ENCODE results near the gene PITPNC1. TPM values are rescaled to one million over a fixed set of nuclear protein-coding genes. Genes with fewer than 3 reads are reported as not detected.
"Not testable (repeated sequence)": the region's sequence is repeated elsewhere in the genome, so short reads cannot be mapped to it uniquely, and the experiment has no call there.

The PITPNC1 gene
- total RNA-seq, 1 experiment from 2014 or later, result 22.3 TPM

DNA sequence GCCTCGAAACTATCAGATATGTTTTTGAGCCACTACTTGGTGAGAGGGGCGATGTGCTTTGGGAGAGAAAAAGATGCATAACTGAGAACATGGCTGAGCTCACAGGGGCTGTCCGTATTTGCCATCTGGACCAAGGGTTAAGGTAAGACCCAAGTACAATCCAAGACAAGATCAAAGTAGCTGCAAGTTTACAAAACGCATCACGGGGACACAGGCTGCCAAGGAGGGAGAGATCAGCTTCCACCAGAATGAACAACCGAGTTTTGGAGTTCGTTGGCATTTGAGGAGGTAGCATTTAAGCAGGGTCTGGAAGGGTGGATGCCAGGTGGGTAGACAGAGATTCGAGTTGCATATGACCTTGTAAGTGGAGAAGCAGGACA lies 2.2 kb downstream of the PITPNC1 start:
- DNase-seq, result no peak
- Histone ChIP-seq H3K4me3 (ENCODE audit: insufficient read depth, low read depth, low read length) (peak overlapping the region; percentile 31), H3K36me3 (replicated peaks; ENCODE audit: control insufficient read depth, insufficient read depth, low read length) (no peaks in the 10 kb centered on the region), H3K27me3 (ENCODE audit: control insufficient read depth, insufficient read depth, low read length) (no peaks in the 10 kb centered on the region)

DNA sequence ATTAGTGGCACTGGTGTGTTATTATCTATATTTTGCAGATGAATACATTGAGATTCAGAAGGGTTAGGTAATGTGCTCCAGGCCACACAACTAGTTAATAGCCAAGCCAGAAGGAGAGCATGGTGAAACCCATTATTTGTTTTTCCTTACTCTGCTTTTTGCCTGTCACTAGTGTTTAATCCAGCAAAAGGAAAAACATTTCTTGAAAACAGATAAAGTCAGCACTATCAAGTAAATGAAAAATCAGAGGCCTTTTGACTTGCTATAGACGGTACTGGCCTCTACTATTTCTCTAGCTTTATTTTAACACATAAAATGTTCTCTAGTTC lies 4.8 kb downstream of the PITPNC1 start:
- DNase-seq, result no peak

DNA sequence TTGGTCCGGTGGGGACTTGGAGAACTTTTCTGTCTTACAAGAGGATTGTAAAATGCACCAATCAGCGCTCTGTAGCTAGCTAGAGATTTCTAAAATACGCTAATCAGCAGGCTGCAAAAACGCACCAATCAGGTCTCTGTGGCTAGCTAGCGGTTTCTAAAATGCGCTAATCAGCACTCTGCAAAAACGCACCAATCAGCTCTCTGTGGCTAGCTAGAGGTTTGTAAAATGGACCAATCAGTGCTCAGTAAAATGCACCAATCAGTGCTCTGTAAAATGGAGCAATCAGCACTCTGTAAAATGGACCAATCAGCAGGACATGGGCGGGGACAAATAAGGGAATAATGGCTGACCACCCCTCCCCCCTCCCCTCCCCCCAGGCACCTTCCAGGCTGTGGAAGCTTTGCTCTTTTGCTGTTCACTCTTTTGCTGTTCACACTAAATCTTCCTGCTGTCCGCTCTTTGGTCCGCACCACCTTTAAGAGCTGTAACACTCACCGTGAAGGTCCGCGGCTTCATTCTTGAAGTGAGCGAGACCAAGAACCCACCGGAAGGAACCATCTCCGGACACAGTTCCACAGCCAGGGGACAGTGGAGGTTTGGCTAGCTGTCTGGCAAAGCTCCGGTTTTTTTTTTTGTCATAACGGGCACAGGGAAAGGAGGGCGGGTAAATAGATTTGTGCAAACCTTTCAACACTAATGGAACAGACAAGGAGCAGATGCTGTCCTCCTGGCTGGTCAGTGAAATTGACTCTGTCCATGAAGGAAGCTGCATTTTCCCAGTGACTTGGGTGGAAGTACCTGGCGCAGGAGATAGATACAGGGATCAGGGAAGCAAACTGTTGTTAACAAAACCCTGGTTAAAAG lies 8.3 kb downstream of the PITPNC1 start:
- DNase-seq, result peak; percentile 43
- Histone ChIP-seq H3K36me3 (replicated peaks; ENCODE audit: control insufficient read depth, insufficient read depth, low read length) (no peaks in the 10 kb centered on the region; the same call in 1 of the 2 replicates), H3K4me3 (ENCODE audit: insufficient read depth, low read depth, low read length) (no peak overlapping the region), H3K27me3 (ENCODE audit: control insufficient read depth, insufficient read depth, low read length) (no peaks in the 10 kb centered on the region)

More for the DNA sequence above, 4.8 kb downstream of the PITPNC1 start:
- H3K4me3 ChIP-seq (ENCODE audit: insufficient read depth, low read depth, low read length), result no peak overlapping the region
- no peaks in the 10 kb centered on the region for H3K36me3 ChIP-seq (replicated peaks; ENCODE audit: control insufficient read depth, insufficient read depth, low read length)
- H3K27me3 ChIP-seq (ENCODE audit: control insufficient read depth, insufficient read depth, low read length), result no peaks in the 10 kb centered on the region

- no peak overlapping the region for H3K4me3 ChIP-seq (ENCODE audit: insufficient read depth, low read depth, low read length)
- H3K36me3 ChIP-seq (replicated peaks; ENCODE audit: control insufficient read depth, insufficient read depth, low read length), result no peaks in the 10 kb centered on the region; the same call in 1 of the 2 replicates
- peak; percentile 85 for DNase-seq
- H3K27me3 ChIP-seq (ENCODE audit: control insufficient read depth, insufficient read depth, low read length), result no peaks in the 10 kb centered on the region
Observed at GRCh38 chr17:67386965-67387551, 10.0 kb downstream of the PITPNC1 start.

- H3K36me3 ChIP-seq (replicated peaks; ENCODE audit: control insufficient read depth, insufficient read depth, low read length); H3K4me3 ChIP-seq (ENCODE audit: insufficient read depth, low read depth, low read length); DNase-seq; H3K27me3 ChIP-seq (ENCODE audit: control insufficient read depth, insufficient read depth, low read length): not testable (repeated sequence)
Observed at GRCh38 chr17:67388536-67388935, 11.5 kb downstream of the PITPNC1 start.

GRCh38 chr17:67388986-67389385 lies 11.9 kb downstream of the PITPNC1 start:
- no peaks in the 10 kb centered on the region for H3K27me3 ChIP-seq (ENCODE audit: control insufficient read depth, insufficient read depth, low read length)
- H3K4me3 ChIP-seq (ENCODE audit: insufficient read depth, low read depth, low read length), result no peak overlapping the region
- H3K36me3 ChIP-seq (replicated peaks; ENCODE audit: control insufficient read depth, insufficient read depth, low read length), result no peaks in the 10 kb centered on the region; the same call in 1 of the 2 replicates
- no peak for DNase-seq

DNA sequence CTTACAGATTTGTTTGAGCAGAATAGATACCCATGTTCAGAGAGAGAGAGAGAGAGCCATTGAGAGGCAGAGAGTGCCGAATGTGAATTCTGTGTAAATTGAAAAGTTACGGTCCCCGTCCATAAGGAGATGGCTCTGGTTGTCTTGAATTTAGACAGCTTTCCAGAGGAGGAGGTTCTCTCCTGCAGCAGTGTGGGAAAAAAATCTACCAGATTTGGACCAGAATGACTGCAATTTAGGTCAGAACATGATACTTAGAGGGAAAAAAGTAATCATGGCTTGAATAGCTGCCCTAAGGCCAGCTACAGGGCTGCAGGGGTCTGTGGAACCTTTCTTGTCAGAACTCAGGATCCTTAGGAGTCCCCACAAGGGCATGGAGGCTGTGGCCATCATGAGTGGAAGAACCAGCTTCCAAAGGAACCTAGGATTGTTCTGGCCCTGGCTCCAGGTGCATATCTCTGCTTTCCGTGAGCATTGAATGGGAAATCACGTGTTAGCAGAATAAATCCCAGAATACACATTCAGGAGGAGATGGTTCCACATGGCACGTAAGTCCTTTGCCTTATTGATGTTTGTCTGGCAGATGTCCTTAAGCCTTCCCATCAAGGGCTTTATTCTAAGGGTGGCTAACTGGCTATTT lies 13.0 kb downstream of the PITPNC1 start:
- Histone ChIP-seq H3K4me3 (ENCODE audit: insufficient read depth, low read depth, low read length) (no peak overlapping the region), H3K36me3 (replicated peaks; ENCODE audit: control insufficient read depth, insufficient read depth, low read length) (no peaks in the 10 kb centered on the region; the same call in 1 of the 2 replicates), H3K27me3 (ENCODE audit: control insufficient read depth, insufficient read depth, low read length) (no peaks in the 10 kb centered on the region)
- no peak for DNase-seq

DNA sequence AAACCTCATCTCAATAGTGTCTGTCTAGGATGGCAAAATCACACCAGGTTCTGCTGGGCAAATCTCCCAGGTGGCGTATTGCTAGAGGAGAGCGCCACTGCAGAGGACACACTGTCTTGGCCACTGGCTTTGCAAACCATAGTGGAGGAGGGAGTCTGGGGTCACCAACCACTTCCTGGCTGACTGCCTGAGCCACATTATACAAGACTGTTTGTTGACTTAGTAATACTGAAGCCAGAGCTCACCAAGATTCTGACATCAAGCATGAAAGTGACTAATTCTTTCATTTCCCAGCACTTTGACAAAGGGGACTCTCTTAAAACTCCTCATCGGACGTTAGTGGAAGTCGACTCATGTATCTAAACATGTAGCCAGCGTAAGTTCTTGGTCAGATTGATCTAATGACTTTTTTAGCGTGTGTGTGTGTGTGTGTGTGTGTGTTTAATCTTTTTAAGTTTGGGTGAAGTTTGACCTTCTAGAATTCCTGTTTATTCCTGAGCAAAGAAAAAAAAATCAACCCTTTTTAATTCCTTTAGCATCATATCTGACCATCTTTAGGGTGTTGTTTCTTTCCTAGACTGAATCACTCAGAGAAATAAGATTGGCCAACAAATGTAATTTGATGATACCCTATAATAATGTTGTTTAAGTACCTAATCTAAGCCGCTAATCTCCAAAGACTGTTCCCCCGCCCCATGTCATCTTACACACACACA lies 13.7 kb downstream of the PITPNC1 start:
- H3K4me3 ChIP-seq (ENCODE audit: insufficient read depth, low read depth, low read length), result no peak overlapping the region
- no peaks in the 10 kb centered on the region; the same call in 1 of the 2 replicates for H3K36me3 ChIP-seq (replicated peaks; ENCODE audit: control insufficient read depth, insufficient read depth, low read length)
- no peak for DNase-seq

DNA sequence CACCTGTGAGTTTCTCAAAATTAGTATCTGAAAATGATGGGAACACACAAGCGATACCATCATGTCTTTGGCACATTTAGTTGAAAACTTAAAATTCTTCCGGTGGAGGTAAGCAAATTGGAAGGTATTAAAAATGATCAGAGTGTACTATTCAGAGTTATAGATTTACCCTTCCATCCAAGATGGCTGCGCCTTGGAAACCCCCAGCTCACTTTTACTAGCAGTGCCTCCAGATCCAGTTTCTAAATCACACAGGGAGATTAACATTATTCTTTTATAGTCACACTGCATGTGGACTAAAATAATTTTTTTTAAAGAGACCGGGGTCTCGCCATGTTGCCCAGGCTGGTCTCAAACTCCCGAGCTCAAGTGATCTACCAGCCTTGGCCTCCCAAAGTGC lies 15.0 kb downstream of the PITPNC1 start:
- H3K36me3 ChIP-seq (replicated peaks; ENCODE audit: control insufficient read depth, insufficient read depth, low read length), result no peaks in the 10 kb centered on the region; the same call in 1 of the 2 replicates
- DNase-seq, result no peak
- H3K4me3 ChIP-seq (ENCODE audit: insufficient read depth, low read depth, low read length), result no peak overlapping the region
- H3K27me3 ChIP-seq (ENCODE audit: control insufficient read depth, insufficient read depth, low read length), result no peaks in the 10 kb centered on the region

More for the DNA sequence above, 13.7 kb downstream of the PITPNC1 start:
- H3K27me3 ChIP-seq (ENCODE audit: control insufficient read depth, insufficient read depth, low read length), result no peaks in the 10 kb centered on the region

GRCh38 chr17:67393809-67394397 lies 16.8 kb downstream of the PITPNC1 start:
- Histone ChIP-seq H3K4me3 (ENCODE audit: insufficient read depth, low read depth, low read length) (no peak overlapping the region), H3K27me3 (ENCODE audit: control insufficient read depth, insufficient read depth, low read length) (no peaks in the 10 kb centered on the region), H3K36me3 (replicated peaks; ENCODE audit: control insufficient read depth, insufficient read depth, low read length) (no peaks in the 10 kb centered on the region; the same call in 1 of the 2 replicates)
- DNase-seq, result no peak

- H3K27me3 ChIP-seq (ENCODE audit: control insufficient read depth, insufficient read depth, low read length), result no peaks in the 10 kb centered on the region
- H3K36me3 ChIP-seq (replicated peaks; ENCODE audit: control insufficient read depth, insufficient read depth, low read length), result no peaks in the 10 kb centered on the region
- no peak for DNase-seq
- H3K4me3 ChIP-seq (ENCODE audit: insufficient read depth, low read depth, low read length), result no peak overlapping the region
Observed at GRCh38 chr17:67399676-67400075, 22.6 kb downstream of the PITPNC1 start.

- no peaks in the 10 kb centered on the region for H3K27me3 ChIP-seq (ENCODE audit: control insufficient read depth, insufficient read depth, low read length)
- DNase-seq, result no peak
- no peaks in the 10 kb centered on the region for H3K36me3 ChIP-seq (replicated peaks; ENCODE audit: control insufficient read depth, insufficient read depth, low read length)
- H3K4me3 ChIP-seq (ENCODE audit: insufficient read depth, low read depth, low read length), result no peak overlapping the region
Observed at GRCh38 chr17:67400193-67400592, 23.1 kb downstream of the PITPNC1 start.

GRCh38 chr17:67401106-67401505 lies 24.0 kb downstream of the PITPNC1 start:
- Histone ChIP-seq H3K36me3 (replicated peaks; ENCODE audit: control insufficient read depth, insufficient read depth, low read length) (no peaks in the 10 kb centered on the region), H3K27me3 (ENCODE audit: control insufficient read depth, insufficient read depth, low read length) (no peaks in the 10 kb centered on the region), H3K4me3 (ENCODE audit: insufficient read depth, low read depth, low read length) (no peak overlapping the region)
- DNase-seq, result no peak
